ENCODE results near the gene PIP4K2C. TPM values are rescaled to one million over a fixed set of nuclear protein-coding genes. Genes with fewer than 3 reads are reported as not detected.
A peak's percentile ranks its signal among the peaks of the same experiment; 100 is the strongest.
"Not testable (repeated sequence)": the region's sequence is repeated elsewhere in the genome, so short reads cannot be mapped to it uniquely, and the experiment has no call there.

PIP4K2C gene
- total RNA-seq, 1 donor from 2014 or later: 12.4 TPM

DNA sequence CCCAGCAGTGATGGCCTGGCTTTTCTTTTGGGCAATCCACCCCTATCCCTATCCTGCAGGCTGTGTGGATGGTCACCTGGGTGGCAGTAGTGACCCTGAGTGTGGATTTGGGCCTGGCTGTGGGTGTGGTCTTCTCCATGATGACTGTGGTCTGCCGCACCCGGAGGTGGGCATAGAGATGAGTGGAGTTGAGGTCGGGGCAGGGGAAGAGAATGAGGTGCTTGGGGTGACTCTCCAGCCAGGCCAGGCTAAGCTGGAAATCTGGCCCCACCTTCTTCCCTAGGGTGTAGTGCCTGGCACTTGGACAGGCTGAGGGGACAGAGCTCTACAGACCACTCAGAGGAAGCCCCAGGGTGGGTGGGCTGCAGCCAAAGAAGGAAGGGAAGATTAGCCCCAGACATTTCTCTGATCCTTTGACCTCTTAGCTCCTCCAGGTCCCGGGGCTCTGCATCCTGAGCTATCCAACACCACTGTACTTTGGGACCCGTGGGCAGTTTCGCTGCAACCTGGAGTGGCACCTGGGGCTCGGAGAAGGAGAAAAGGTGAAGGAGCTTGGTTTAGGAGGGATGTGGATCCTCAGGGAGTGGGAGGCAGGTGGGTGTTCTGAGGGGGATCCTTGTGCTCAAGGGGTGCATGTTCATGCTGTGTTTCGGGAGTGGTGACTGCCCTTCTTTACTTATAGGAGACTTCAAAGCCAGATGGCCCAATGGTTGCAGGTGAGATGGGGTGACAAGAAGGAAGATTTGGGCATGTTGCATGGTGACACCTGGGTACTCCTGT, 33.6 kb downstream of the PIP4K2C start:
- intact Hi-C loops (cut with DNase I): loop anchor here (2.0 to 10.0 kb wide), 2 partner anchors 44 to 150 kb away; partner anchors contain the start of gene ARHGAP9
- no peak for ATAC-seq (ENCODE audit: poor library complexity)

GRCh38 chr12:57625261-57626032, 34.5 kb downstream of the PIP4K2C start:
- intact Hi-C loops (cut with DNase I): loop anchor here (2.0 to 10.0 kb wide), 2 partner anchors 45 to 151 kb away; partner anchors contain the start of gene ARHGAP9

More for the DNA sequence above, 33.6 kb downstream of the PIP4K2C start:
- no peak for DNase-seq

GRCh38 chr12:57626111-57626920, 35.3 kb downstream of the PIP4K2C start:
- no peak for DNase-seq
- no peak for ATAC-seq (ENCODE audit: poor library complexity)
- intact Hi-C loops (cut with DNase I): loop anchor here (10.0 kb wide), 1 partner anchor 152 kb away; the partner anchor contains the start of gene ARHGAP9

More at GRCh38 chr12:57625261-57626032, 34.5 kb downstream of the PIP4K2C start:
- DNase-seq: no peak
- no peak for ATAC-seq (ENCODE audit: poor library complexity)

DNA sequence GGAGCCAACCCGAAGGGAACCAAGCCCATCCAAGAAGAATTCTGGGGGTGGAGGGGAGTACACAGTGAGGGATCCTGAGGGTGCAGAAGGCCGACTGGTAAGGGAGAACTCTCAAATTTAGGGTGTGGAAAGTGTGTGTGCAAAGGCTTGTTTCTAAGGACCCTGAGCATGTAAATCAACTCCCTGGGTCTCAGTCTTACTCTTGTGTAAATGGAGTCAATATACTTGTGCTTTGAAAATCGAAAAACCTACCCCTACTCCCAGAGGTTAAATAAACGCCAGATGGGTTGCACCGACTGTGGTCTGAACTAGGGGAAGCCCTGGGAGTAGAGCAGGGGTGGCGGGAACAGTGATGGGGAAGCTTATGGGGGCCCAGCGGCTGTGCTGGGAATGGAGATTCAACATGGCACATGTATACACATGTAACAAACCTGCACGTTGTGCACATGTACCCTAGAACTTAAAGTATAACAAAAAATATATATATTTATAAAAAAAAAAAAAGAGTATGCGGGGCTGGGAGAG, 36.0 kb downstream of the PIP4K2C start:
- intact Hi-C loops (cut with DNase I): loop anchor here (10.0 kb wide), 1 partner anchor 152 kb away; the partner anchor contains the start of gene ARHGAP9
- DNase-seq (no peak), ATAC-seq (ENCODE audit: poor library complexity) (no peak)

- DNase-seq (no peak), ATAC-seq (ENCODE audit: poor library complexity) (no peak)
- intact Hi-C loops (cut with DNase I): loop anchor here (10.0 kb wide), 1 partner anchor 153 kb away; the partner anchor contains the start of gene ARHGAP9
Observed at GRCh38 chr12:57627501-57628279, 36.7 kb downstream of the PIP4K2C start.

DNA sequence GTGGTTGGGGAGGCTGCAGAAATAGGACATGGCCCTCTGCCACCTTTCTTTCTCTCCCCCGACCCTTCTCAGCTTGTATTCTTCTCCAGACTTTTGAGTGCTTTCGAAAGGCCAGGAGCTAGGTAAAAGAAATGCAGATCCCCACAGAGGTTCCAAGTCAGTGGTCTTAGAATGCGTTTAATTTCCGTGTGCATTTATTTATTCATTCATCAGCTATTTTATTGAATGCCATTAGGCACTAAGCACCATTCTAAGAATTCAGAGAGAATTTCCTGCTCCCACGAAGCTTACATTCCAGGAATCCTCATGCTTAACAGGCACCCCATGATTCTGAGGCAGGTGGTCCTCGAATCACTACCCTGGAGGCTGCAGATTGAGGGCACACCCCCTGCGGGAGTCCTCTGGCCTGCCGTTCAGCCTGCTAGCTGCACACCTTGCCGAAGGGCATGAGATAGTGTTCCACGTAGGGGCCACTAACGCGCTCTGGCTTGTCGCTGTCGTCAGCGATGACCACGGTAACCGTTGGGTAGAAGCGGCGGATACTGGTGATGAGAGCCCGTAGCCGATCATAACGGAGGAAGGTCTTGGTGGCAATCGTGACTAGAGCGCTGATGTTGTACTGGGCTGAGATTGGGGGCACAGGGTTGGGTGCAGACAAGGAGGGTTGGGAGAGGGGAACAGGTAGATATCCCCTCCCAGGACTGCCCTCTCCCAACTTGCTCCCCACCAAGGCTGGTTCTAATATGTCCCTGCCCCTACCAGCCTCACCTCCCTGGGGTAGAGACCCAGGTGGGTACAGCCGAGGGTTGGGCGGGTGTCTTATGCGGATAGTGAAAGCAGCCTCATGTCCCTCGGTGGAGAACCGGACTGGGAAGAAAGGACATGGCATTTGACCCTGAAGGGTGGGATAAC, 37.5 kb downstream of the PIP4K2C start:
- ATAC-seq (ENCODE audit: poor library complexity) (no peak), DNase-seq (no peak)
- intact Hi-C loops (cut with DNase I): loop anchor here (10.0 kb wide), 1 partner anchor 154 kb away; the partner anchor contains the start of gene ARHGAP9

DNA sequence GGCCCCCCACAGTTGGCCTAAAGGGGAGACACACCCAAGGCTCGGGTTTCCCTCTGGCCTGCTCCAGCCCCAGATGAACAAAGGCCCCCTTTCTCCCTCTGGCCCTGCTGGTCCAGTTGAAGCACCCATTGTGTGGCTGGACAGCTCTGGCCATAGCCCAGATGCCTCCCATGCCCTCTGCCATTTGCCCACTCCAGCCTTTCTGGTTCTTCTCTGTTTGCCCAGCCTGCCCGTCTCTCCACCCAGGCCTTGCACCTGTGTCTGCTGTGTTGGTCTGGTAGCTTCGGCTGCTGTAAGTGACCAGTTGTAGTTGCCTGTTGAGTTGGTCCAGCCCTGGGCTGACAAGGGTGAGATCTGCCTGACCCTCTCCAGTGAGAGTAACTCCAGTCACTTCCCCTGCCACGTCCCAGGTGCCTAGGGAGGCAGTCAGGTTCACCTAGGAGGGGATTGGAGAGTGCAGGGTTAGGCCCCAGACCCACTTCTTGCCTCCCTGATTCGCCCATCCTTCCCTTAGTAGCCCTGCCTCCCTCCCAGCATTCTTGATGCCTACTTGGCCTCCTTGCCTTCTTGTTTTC, 39.0 kb downstream of the PIP4K2C start:
- DNase-seq (no peak), ATAC-seq (ENCODE audit: poor library complexity) (no peak)
- intact Hi-C loops (cut with DNase I): loop anchor here (10.0 kb wide), 1 partner anchor 155 kb away; the partner anchor contains the start of gene ARHGAP9

DNA sequence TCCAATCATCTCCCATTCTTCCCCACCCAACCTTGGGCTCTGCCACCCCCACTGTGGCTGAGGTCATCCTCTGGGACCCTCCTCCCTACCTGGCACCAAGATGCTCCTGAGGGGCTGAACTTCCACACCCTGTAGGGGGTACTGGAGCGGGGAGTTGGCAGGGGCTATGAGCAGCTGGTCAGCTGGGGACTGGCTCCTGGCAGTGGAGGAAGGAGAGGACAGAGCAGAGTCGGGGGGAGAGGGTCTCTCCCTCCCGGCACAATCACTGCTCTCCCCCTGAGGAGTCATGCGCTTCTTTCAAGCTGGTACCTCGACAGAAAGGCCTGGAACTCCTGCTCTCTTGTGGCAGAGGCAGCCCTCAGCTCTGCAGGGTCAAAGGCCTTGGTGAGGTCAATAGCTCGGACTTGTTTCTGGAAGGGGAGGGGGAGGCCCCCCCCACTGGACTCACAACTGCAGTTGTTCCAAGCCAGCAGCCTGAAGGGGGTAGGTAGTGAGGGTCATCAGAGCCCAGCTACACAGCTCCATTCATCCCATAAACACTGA, 40.0 kb downstream of the PIP4K2C start:
- ATAC-seq (ENCODE audit: poor library complexity): no peak
- DNase-seq: no peak
- intact Hi-C loops (cut with DNase I): no loop called here

DNA sequence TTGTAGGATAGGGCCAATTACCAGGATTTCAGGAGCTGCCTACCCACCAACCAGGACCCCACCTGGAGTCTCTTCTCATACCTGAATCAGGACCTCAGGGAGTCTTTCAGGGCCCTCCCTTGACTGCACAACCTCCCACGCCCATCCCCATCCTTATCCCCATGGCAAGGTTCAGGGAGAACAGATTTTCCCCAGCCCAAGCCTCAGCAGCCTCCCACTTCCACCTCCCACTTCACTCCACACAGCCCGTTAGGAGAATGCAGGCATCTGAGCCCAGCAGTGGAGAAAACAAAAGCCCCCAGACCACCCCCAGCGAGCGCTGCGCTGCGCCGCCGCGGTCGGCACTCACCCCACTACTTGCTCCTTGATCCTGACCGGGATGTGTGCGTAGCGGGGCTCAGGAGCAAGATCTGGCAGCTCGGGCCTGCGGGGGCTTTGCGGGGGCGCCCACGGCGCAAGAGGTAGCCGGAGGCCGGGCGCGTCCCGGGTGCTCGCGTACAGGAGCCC, 40.6 kb downstream of the PIP4K2C start:
- intact Hi-C loops (cut with DNase I): no loop called here

DNA sequence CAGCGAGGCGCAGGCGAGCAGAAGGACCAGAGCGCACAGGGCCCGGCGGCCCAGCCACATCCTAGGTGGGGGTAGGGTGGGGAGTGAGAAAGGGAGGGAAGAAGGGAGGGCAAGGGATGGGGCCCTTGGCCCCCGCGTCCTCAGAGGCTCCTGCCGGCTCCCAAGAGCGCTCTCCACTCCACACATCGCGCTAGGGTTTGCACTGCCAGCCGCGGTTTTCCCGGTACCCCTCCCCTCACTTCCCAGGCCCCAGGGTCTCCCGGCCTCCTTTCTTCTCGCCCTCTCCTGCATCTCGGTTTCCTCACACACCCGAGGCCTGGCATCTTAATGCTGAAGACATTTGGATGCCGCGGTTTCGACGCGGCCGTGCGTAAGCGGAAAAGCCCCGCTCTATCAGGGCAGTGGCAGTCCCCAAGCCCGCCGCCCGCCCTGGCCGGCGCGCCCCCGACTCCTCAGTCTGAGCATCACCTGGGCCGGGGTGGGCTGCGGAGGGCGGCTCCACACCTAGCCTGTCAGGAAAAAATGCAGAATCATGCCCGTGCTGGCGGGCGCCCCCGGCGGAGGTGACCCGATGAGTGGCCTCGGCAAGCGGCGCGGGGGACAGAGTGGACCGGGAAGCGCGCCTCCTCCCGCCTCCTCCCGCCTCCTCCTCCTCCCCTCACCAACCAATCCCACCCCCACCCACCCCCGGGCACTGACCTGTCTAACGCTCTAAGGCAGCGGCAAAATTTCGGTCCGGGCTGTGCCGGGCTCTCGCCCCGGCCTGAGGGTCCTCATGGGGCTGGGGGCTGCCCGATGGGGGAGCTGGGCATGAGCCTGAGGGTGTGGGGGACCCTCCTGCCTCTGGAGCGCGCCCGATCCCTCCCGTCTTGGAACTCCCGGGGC, 41.3 kb downstream of the PIP4K2C start:
- DNase-seq (no peak), ATAC-seq (ENCODE audit: poor library complexity) (peak; percentile 64)
- intact Hi-C loops (cut with DNase I): no loop called here

More for the DNA sequence above, 40.6 kb downstream of the PIP4K2C start:
- no peak for ATAC-seq (ENCODE audit: poor library complexity)
- no peak for DNase-seq

DNA sequence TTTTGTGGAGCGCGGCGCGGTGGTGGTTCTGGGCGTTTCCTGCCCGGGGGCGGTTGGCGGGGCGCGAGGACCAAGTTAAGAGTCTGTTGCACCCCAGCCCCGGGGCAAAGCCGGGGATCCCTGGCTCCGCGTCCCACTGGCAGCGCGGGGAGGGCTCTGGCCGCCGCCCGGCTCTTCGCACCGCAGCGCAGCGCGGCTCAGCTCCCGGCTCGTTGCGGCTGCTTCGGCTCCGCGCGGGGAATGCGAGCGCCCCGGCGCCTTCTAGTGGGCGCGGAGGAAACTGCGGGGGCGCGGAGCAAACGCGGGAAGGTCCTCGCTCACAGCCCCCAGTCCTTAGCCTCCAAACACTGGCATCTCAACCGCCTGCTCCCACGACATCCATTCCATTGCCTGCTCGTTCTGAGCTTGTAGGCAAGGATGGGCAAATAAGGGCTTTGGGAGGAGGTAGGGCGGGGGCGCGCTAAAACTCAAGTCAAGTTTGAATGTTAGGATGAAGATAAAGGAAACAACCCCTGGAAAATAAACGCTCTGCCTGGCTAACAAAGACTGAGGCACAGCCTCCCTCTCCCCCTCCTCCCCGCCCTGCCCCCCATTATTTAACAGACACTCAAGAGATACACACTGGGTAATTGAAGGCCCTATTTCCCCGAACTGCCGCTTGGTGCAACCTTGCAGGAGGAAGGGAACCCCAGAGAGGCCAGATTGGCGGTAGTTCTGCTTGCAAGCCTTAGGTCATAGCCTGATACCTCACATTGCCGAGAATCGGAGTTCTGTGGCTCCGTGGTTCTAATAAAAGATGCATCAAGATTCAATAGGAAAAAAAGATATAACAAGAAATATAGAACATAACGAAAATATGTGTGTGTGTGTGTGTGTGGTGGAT, 42.2 kb downstream of the PIP4K2C start, which contains the start of gene B4GALNT1:
TSS of gene B4GALNT1 (minus strand) at position 244 of the 883 bp plus-strand sequence. CDS start 1,069 bp downstream, outside the sequence.
- peak; percentile 80 for DNase-seq
- ATAC-seq (ENCODE audit: poor library complexity): peak; percentile 97
- intact Hi-C loops (cut with DNase I): no loop called here

DNA sequence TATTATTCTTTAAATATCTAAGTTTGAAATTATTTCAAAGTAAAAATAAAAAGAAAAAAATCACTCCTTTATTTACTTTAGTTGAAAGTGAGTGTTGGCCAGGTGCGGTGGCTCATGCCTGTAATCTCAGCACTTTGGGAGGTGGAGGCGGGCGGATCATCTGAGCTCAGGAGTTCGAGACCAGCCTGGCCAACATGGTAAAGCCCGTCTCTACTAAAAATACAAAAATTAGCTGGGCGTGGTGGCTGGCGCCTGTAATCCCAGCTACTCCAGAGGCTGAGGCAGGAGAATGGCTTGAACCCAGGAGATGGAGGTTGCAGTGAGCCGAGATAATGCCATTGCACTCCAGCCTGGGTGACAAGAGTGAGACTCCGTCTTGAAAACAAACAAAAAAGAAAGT, 45.7 kb downstream of the PIP4K2C start:
- intact Hi-C loops (cut with DNase I); ATAC-seq (ENCODE audit: poor library complexity); DNase-seq: not testable (repeated sequence)

GRCh38 chr12:57637364-57637763, 46.4 kb downstream of the PIP4K2C start:
- no peak for DNase-seq
- intact Hi-C loops (cut with DNase I): no loop called here
- no peak for ATAC-seq (ENCODE audit: poor library complexity)

GRCh38 chr12:57638096-57638495, 47.1 kb downstream of the PIP4K2C start:
- intact Hi-C loops (cut with DNase I): no loop called here
- DNase-seq (no peak), ATAC-seq (ENCODE audit: poor library complexity) (no peak)

Data from Right ventricle myocardium superior (tissue), 1 donor.